K562 (cell line): ENCODE data around the gene NT5DC1. TPM values are rescaled to one million over a fixed set of nuclear protein-coding genes. Genes with fewer than 3 reads are reported as not detected.

Experiments used
- ATAC-seq: fragments of 200-7000 bp; cut with Tn5 transposase; 3 replicates; pipeline ENCODE4 v1.9.1; 2020; ENCODE audit warnings: moderate library complexity
- BruUV-seq: library from RNA; stranded (reverse); fragments of 400-500 nt; replicated peaks from 2 replicates; lab custom pipeline; 2021; lab: Mats Ljungman, UMichigan
- CTCF ChIA-PET: fragments of 300-600 bp; formaldehyde crosslinking; extraction: SDS; loops from one replicate; lab custom pipeline; 2021; ENCODE audit warnings: low intra/inter-chr PET ratio; lab: Yijun Ruan, JAX
- POLR2A ChIA-PET: fragments of 300-600, 350-650 bp; sonication (Branson Sonifier 250); formaldehyde crosslinking; extraction: SDS; loops from one replicate; lab custom pipeline; 2021; ENCODE audit warnings: antibody characterized with exemption, inconsistent platforms; lab: Yijun Ruan, JAX
- DNase-seq, 4 experiments: peaks; one replicate each; pipeline versions ENCODE4 v3.0.0 to v3.0.0-alpha.2; 2011 to 2018; ENCODE audit warnings: low spot score in 3 of 4, mixed read lengths in 3 of 4; ENCODE audit errors: extremely low read depth in 1 of 4
- FAIRE-seq: peaks from 2 replicates; lab custom pipeline; 2011; peaks lifted over from hg19 to GRCh38; lab: Jason Lieb, UNC
- H2AFZ ChIP-seq: 2 replicates; pipeline ENCODE4 v1.6.0; 2011; ENCODE audit warnings: low read depth, low read length, control low read depth, inconsistent platforms
- H3K27ac ChIP-seq: fragments of 200-600 bp; 3 replicates; pipeline ENCODE4 v1.8.0; 2011; ENCODE audit warnings: low read depth, mild to moderate bottlenecking, control low read depth, inconsistent platforms, low read length, moderate library complexity, mixed read lengths; ENCODE audit errors: extremely low read depth
- H3K27me3 ChIP-seq, 2 experiments: fragments of 300-600 bp in 1 of 2; 2 replicates in 1 of 2; 3 replicates in 1 of 2; pipeline versions ENCODE4 v1.6.0 to v1.8.0; 2011; ENCODE audit warnings: inconsistent platforms in 2 of 2, low read length in 2 of 2, mild to moderate bottlenecking in 1 of 2, mixed read lengths in 1 of 2, moderate library complexity in 1 of 2; ENCODE audit not compliant: control insufficient read depth in 2 of 2, insufficient read depth in 2 of 2
- H3K36me3 ChIP-seq: fragments of 300-600 bp; 3 replicates; pipeline ENCODE4 v1.8.0; 2011; ENCODE audit warnings: mild to moderate bottlenecking, low read length, inconsistent platforms; ENCODE audit not compliant: control insufficient read depth, insufficient read depth
- H3K4me1 ChIP-seq, 2 experiments: fragments of 200-600 bp in 1 of 2; replicated peaks in 1 of 2; 2 replicates in 1 of 2; 3 replicates in 1 of 2; pipeline versions ENCODE4 v1.5.1 to v1.8.0; 2011; ENCODE audit warnings: inconsistent platforms in 2 of 2, low read length in 2 of 2, mild to moderate bottlenecking in 1 of 2, mixed read lengths in 1 of 2, moderate library complexity in 1 of 2; ENCODE audit not compliant: control insufficient read depth in 2 of 2, insufficient read depth in 2 of 2
- H3K4me2 ChIP-seq: 2 replicates; pipeline ENCODE4 v1.6.1; 2011; ENCODE audit warnings: low read length, control low read depth, inconsistent platforms, mixed read lengths; ENCODE audit not compliant: insufficient read depth
- H3K4me3 ChIP-seq: fragments of 200-600 bp; sonication (generic), shearing (Covaris generic); 2 replicates; pipeline ENCODE4 v1.5.1; 2016; ENCODE audit warnings: control low read depth, inconsistent platforms
- H3K79me2 ChIP-seq: fragments of 200-600 bp; 3 replicates; pipeline ENCODE4 v1.8.0; 2011; ENCODE audit warnings: low read length, inconsistent platforms; ENCODE audit not compliant: control insufficient read depth, insufficient read depth
- H3K9ac ChIP-seq, 2 experiments: 2 replicates each; pipeline versions ENCODE4 v1.6.0 to v1.6.1; 2011; ENCODE audit warnings: low read depth in 2 of 2, low read length in 2 of 2, control low read depth in 1 of 2, inconsistent platforms in 1 of 2, mild to moderate bottlenecking in 1 of 2, mixed read lengths in 1 of 2; ENCODE audit not compliant: insufficient read depth in 1 of 2
- H3K9me1 ChIP-seq: one replicate; pipeline ENCODE4 v1.6.0; 2011; ENCODE audit warnings: inconsistent platforms, mild to moderate bottlenecking, low read length, moderate library complexity; ENCODE audit not compliant: control insufficient read depth, insufficient read depth
- H3K9me3 ChIP-seq: replicated peaks from 2 replicates; pipeline ENCODE4 v1.5.1; 2011; ENCODE audit warnings: low read depth, low read length, inconsistent platforms; ENCODE audit not compliant: control insufficient read depth, insufficient read depth
- H4K20me1 ChIP-seq: replicated peaks from 2 replicates; pipeline ENCODE4 v1.6.1; 2011; ENCODE audit warnings: low read length, inconsistent platforms, mixed read lengths; ENCODE audit not compliant: control insufficient read depth, insufficient read depth
- ELF2 ChIP-seq: fragments of 250-450 bp; sonication (Bioruptor Pico); IDR thresholded peaks from 2 replicates; pipeline ENCODE4 v1.5.0; 2021; ENCODE audit warnings: mild to moderate bottlenecking
- HLTF ChIP-seq: fragments of 450-650 bp; IDR thresholded peaks from 2 replicates; pipeline ENCODE4 v1.6.1; 2016
- HMG20B ChIP-seq: fragments of 250-450 bp; sonication (Bioruptor Pico); IDR thresholded peaks from 2 replicates; pipeline ENCODE4 v1.5.0; 2021; ENCODE audit warnings: mild to moderate bottlenecking
- LCOR ChIP-seq: sonication (generic); formaldehyde crosslinking; IDR thresholded peaks from 2 replicates; pipeline ENCODE4 v1.8.0; 2022; ENCODE audit warnings: mild to moderate bottlenecking, missing genetic modification reagents
- MECOM ChIP-seq: fragments of 250-450 bp; sonication (Bioruptor Pico); IDR thresholded peaks from 2 replicates; pipeline ENCODE4 v1.8.0; 2022; ENCODE audit warnings: inconsistent platforms
- NCOA1 ChIP-seq: fragments of 450-650 bp; IDR thresholded peaks from 2 replicates; pipeline ENCODE4 v1.6.1; 2016; ENCODE audit warnings: low read depth
- NR1H2 ChIP-seq: sonication (generic); formaldehyde crosslinking; IDR thresholded peaks from 2 replicates; pipeline ENCODE4 v1.4.0; 2020; ENCODE audit warnings: mild to moderate bottlenecking, missing genetic modification reagents
- NR2F6 ChIP-seq: fragments of 450-650 bp; formaldehyde crosslinking; IDR thresholded peaks from 2 replicates; pipeline ENCODE4 v1.4.0; 2020; ENCODE audit warnings: mild to moderate bottlenecking
- RAD21 ChIP-seq, 2 experiments: fragments of 250-450 bp in 1 of 2; fragments of 450-650 bp in 1 of 2; sonication (Bioruptor Pico) in 1 of 2; formaldehyde crosslinking in 1 of 2; IDR thresholded peaks in 1 of 2; conservative IDR thresholded peaks in 1 of 2; 2 replicates each; pipeline versions ENCODE4 v1.4.0 to v1.8.0; 2020 to 2022; ENCODE audit warnings: mild to moderate bottlenecking in 2 of 2, moderate library complexity in 1 of 2
- SMAD2 ChIP-seq: fragments of 150-350 bp; IDR thresholded peaks from 2 replicates; pipeline ENCODE4 v1.6.1; 2014; ENCODE audit warnings: low read depth, mild to moderate bottlenecking, low read length
- TAF1 ChIP-seq: IDR thresholded peaks from 2 replicates; pipeline ENCODE4 v1.6.1; 2011; ENCODE audit warnings: mild to moderate bottlenecking, low read length, moderate library complexity; ENCODE audit not compliant: insufficient read depth, control insufficient read depth, severe bottlenecking; ENCODE audit errors: extremely low read depth
- XRCC3 ChIP-seq: fragments of 450-650 bp; IDR thresholded peaks from 2 replicates; pipeline ENCODE4 v1.6.1; 2017; ENCODE audit warnings: mild to moderate bottlenecking, moderate library complexity
- ZBTB17 ChIP-seq: fragments of 450-650 bp; formaldehyde crosslinking; IDR thresholded peaks from 2 replicates; pipeline ENCODE4 v1.4.0; 2020; ENCODE audit warnings: mild to moderate bottlenecking
- ZNF124 ChIP-seq: sonication (generic); formaldehyde crosslinking; IDR thresholded peaks from 2 replicates; pipeline ENCODE4 v1.8.1; 2022; ENCODE audit warnings: missing genetic modification reagents
- ZNF75A ChIP-seq: fragments of 450-650 bp; formaldehyde crosslinking; IDR thresholded peaks from 2 replicates; pipeline ENCODE4 v1.4.0; 2020; ENCODE audit warnings: mild to moderate bottlenecking
- ZNF77 ChIP-seq: fragments of 250-450 bp; sonication (Bioruptor Pico); IDR thresholded peaks from 2 replicates; pipeline ENCODE4 v1.5.0; 2020
- WGBS: fragments of 100-300 bp; shearing (Covaris generic); methylation state at CpG from one replicate; pipeline ENCODE4 v1.1.6; 2016; ENCODE audit warnings: low coverage, mixed read lengths; ENCODE audit not compliant: insufficient coverage; ENCODE audit errors: missing lambda C conversion rate; 5-methylcytosine and 5-hydroxymethylcytosine counted together
- in situ Hi-C: fragments of 300-500 bp; cut with MboI; formaldehyde crosslinking; loops from 4 replicates; pipeline ENCODE4 v1.15.0; 2018; ENCODE audit warnings: inconsistent platforms, mixed read lengths
- intact Hi-C: fragments of 100-400 bp; cut with micrococcal nuclease; formaldehyde crosslinking; loops from 2 replicates; pipeline ENCODE4 v1.14.2; 2022
- polyA plus RNA-seq, 8 experiments: library from polyadenylated mRNA; depleted of rRNA in 4 of 8; stranded (reverse) in 5 of 8; unstranded in 3 of 8; fragments of >200 nt; fragmentation: Nextera tagmentation in 2 of 8; fragmentation: Illumina TruSeq in 1 of 8; extraction: Ambion mirVana in 2 of 8; extraction: Trizol in 1 of 8; gene quantifications; 2 replicates each; pipeline versions ENCODE4 v1.2.1 to v1.2.3, GENCODE V29; 2011 to 2014; ENCODE audit warnings: inconsistent platforms in 1 of 8, missing spikeins in 1 of 8
- total RNA-seq, 7 experiments: library from RNA; depleted of rRNA in 6 of 7; stranded (reverse); fragments of >200 nt in 6 of 7; fragmentation: Illumina TruSeq in 2 of 7; extraction: Trizol in 2 of 7; gene quantifications; 2 replicates each; pipeline versions ENCODE4 v1.2.1 to v1.2.3, GENCODE V29; 2011 to 2021; ENCODE audit warnings: low replicate concordance in 1 of 7
- TF ChIP-seq, protein P1 (sequence below): sonication (generic); formaldehyde crosslinking; IDR thresholded peaks from 2 replicates; pipeline ENCODE4 v1.8.1; 2023; ENCODE audit warnings: mild to moderate bottlenecking, missing genetic modification reagents, moderate library complexity
- TF ChIP-seq, protein P2 (sequence below): sonication (generic); formaldehyde crosslinking; IDR thresholded peaks from 2 replicates; pipeline ENCODE4 v1.9.0; 2022; ENCODE audit warnings: mild to moderate bottlenecking, missing genetic modification reagents
- TF ChIP-seq, protein P3 (sequence below): sonication (generic); formaldehyde crosslinking; IDR thresholded peaks from 2 replicates; pipeline ENCODE4 v1.8.1; 2023; ENCODE audit warnings: mild to moderate bottlenecking, missing genetic modification reagents

NT5DC1 gene
- total and polyA plus RNA-seq, 9 of the 15 experiments (the other 6 are each of a cell fraction or from before 2014, with no cell fraction given): 4.9 to 28.5 (median 16.3) TPM

DNA sequence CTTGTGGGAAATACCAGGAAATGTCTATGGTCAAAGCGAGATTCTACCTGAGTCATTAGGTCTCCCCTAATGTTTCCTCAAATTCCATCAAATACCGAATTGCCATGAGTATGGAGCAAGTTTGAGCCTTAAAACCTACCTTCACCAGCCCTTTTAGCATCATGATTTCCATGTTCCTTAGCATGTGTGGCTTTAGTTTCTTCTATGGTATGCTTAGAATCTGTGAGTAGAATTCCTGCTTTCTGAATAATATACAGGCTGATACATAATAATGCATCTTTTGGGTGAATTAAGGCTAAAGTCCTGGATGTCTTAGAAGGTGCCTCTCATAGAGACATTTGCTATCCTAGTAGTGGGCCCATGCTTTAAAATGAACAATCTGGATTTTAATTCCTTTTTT, 121.3 kb downstream of the NT5DC1 start (continued):
- TF ChIP-seq, protein P1, sequence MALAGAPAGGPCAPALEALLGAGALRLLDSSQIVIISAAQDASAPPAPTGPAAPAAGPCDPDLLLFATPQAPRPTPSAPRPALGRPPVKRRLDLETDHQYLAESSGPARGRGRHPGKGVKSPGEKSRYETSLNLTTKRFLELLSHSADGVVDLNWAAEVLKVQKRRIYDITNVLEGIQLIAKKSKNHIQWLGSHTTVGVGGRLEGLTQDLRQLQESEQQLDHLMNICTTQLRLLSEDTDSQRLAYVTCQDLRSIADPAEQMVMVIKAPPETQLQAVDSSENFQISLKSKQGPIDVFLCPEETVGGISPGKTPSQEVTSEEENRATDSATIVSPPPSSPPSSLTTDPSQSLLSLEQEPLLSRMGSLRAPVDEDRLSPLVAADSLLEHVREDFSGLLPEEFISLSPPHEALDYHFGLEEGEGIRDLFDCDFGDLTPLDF (CRISPR knock-in tag): no peak
- TF ChIP-seq HMG20B (CRISPR knock-in tag) (no peak), ELF2 (CRISPR knock-in tag) (no peak)

DNA sequence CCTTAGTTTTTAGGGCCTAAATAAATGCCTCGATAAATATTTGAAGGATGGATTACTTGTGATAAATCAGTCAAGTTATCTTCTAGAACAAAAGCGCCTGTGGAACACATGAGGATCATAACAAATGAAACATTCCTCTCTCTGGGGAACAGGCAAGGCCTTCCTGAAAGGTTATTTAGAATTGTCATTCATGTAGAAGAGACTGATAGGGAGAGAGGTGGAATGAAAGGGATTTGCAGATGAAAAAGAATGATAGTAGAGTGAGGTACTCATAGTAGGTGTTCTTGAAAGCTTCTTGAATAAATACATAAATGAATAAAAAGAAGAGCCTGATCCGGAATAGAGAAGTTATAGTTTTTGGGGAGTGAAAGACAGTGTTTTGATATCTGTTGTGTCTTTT, 122.7 kb downstream of the NT5DC1 start:
- H3K27ac ChIP-seq: no peak overlapping the region
- TF ChIP-seq RAD21 (CRISPR knock-in tag; conservative IDR thresholded peaks at IDR 0.05 in 1 of 2, IDR thresholded peaks at IDR 0.05 in 1 of 2): no peak
- TF ChIP-seq, protein P2, sequence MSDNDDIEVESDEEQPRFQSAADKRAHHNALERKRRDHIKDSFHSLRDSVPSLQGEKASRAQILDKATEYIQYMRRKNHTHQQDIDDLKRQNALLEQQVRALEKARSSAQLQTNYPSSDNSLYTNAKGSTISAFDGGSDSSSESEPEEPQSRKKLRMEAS (CRISPR knock-in tag): no peak
- TF ChIP-seq, protein P3, sequence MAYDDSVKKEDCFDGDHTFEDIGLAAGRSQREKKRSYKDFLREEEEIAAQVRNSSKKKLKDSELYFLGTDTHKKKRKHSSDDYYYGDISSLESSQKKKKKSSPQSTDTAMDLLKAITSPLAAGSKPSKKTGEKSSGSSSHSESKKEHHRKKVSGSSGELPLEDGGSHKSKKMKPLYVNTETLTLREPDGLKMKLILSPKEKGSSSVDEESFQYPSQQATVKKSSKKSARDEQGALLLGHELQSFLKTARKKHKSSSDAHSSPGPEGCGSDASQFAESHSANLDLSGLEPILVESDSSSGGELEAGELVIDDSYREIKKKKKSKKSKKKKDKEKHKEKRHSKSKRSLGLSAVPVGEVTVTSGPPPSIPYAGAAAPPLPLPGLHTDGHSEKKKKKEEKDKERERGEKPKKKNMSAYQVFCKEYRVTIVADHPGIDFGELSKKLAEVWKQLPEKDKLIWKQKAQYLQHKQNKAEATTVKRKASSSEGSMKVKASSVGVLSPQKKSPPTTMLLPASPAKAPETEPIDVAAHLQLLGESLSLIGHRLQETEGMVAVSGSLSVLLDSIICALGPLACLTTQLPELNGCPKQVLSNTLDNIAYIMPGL (CRISPR knock-in tag): no peak
- TF ChIP-seq NR1H2 (CRISPR knock-in tag): no peak
- TF ChIP-seq ZNF124 (CRISPR knock-in tag): no peak
- no peak for TF ChIP-seq MECOM
- no peak for TF ChIP-seq NCOA1
- no peak for TF ChIP-seq LCOR (CRISPR knock-in tag)
- no peak for TF ChIP-seq ZNF75A
- TF ChIP-seq SMAD2: no peak
- TF ChIP-seq XRCC3: no peak
- TF ChIP-seq TAF1: no peak
- no peak for TF ChIP-seq ZBTB17
- no peak for TF ChIP-seq HLTF
- TF ChIP-seq ZNF77 (CRISPR knock-in tag): no peak
- TF ChIP-seq NR2F6 (CRISPR knock-in tag): no peak
- TF ChIP-seq, all 486 proteins: peak for 0
- intact Hi-C loops: no loop called here
- no peaks in the 10 kb centered on the region for H3K79me2 ChIP-seq
- DNase-seq: no peak
- CTCF ChIA-PET: no interaction called here
- 69% methylated on average over 3 of the region's 3 CpGs for WGBS
- BruUV-seq: no TSS peak
- no peak overlapping the region for H3K4me3 ChIP-seq
- no peak overlapping the region for H3K4me2 ChIP-seq
- no peaks in the 10 kb centered on the region for H4K20me1 ChIP-seq
- POLR2A ChIA-PET: no interaction called here
- H3K9me1 ChIP-seq: no peaks in the 10 kb centered on the region
- ATAC-seq: no peak
- in situ Hi-C loops: no loop called here
- peaks cover 0 to 3% of the 10 kb centered on the region in 2 experiments; a peak in 2 of 5 replicates for H3K4me1 ChIP-seq
- no peaks in the 10 kb centered on the region for H3K9me3 ChIP-seq
- H3K27me3 ChIP-seq: no peaks in the 10 kb centered on the region
- no peaks in the 10 kb centered on the region for H3K36me3 ChIP-seq
- H3K9ac ChIP-seq: no peak overlapping the region
- no peak for FAIRE-seq
- H2AFZ ChIP-seq: no peak overlapping the region
